Measurements from ENCODE around the gene HOXA9.
A peak's percentile ranks its signal among the peaks of the same experiment; 100 is the strongest.

DNA sequence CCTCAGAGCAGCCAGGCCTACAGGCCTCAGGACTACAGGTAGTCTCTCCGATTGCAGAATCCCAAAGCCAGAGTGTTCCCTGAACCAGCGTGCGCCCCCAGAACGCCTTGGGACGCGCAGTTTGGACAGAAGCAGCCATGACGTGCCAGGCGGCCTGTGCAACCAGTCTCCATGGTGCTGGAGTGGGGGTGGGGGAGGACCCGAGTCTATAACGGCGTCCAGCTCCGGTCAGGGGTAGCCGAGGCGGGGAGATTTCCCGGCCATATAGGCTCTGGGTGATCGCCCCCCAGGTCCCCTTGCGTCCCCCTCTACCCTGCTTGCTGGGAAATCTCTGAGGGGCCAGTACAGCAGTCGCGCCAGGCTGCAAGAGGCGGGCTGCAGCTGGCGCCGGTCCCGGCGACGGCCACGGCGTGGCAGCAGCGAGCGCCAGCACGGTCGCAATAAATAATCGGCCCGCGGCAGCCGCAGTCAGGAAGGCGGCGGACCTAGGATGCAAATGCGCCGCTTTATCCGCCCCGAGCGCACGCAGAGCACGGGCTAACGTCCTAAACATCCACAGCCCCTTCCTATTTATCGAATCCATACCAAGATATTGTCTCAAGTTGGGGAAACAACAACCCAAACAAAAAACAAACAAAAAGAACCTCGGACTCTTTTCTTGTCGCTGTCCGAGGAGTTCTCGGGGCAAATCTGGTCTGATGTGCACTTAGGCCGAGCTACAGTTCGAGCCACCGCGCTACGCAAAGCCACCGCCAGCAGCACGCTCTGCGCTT is 14.6 kb downstream of the HOXA9 start:
- TF ChIP-seq, protein P1, sequence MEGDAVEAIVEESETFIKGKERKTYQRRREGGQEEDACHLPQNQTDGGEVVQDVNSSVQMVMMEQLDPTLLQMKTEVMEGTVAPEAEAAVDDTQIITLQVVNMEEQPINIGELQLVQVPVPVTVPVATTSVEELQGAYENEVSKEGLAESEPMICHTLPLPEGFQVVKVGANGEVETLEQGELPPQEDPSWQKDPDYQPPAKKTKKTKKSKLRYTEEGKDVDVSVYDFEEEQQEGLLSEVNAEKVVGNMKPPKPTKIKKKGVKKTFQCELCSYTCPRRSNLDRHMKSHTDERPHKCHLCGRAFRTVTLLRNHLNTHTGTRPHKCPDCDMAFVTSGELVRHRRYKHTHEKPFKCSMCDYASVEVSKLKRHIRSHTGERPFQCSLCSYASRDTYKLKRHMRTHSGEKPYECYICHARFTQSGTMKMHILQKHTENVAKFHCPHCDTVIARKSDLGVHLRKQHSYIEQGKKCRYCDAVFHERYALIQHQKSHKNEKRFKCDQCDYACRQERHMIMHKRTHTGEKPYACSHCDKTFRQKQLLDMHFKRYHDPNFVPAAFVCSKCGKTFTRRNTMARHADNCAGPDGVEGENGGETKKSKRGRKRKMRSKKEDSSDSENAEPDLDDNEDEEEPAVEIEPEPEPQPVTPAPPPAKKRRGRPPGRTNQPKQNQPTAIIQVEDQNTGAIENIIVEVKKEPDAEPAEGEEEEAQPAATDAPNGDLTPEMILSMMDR (IDR thresholded peaks at IDR 0.05 in 8 of 11, conservative IDR thresholded peaks at IDR 0.05 in 3 of 11) = peak; percentile 61 to 96 (median 89)
- TF ChIP-seq POLR2A (IDR thresholded peaks at IDR 0.05) = peak in 1 of 3 donors; percentile 31
